ENCODE data around the gene ZFYVE28.

DNA sequence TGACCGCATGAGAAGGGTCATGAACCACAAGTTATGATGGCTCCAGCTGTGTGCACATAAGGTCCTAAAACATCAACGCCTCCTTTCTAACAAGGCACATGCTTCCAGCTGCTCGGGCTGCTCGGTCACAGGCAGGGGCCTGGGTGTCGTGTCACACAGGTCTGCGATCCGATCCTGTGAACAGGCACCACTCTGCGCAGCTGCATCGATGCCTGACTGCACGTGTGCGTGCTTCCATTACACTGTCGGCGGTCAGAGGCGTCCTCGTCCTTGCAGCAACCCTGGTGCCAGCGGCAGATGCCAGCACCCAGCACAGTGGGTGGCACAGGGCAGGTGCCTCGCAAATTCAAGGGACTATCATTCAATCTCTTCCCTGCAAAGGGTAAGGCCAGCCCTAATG lies 23.9 kb downstream of the ZFYVE28 start:
- TF ChIP-seq, protein P1, sequence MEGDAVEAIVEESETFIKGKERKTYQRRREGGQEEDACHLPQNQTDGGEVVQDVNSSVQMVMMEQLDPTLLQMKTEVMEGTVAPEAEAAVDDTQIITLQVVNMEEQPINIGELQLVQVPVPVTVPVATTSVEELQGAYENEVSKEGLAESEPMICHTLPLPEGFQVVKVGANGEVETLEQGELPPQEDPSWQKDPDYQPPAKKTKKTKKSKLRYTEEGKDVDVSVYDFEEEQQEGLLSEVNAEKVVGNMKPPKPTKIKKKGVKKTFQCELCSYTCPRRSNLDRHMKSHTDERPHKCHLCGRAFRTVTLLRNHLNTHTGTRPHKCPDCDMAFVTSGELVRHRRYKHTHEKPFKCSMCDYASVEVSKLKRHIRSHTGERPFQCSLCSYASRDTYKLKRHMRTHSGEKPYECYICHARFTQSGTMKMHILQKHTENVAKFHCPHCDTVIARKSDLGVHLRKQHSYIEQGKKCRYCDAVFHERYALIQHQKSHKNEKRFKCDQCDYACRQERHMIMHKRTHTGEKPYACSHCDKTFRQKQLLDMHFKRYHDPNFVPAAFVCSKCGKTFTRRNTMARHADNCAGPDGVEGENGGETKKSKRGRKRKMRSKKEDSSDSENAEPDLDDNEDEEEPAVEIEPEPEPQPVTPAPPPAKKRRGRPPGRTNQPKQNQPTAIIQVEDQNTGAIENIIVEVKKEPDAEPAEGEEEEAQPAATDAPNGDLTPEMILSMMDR (IDR thresholded peaks at IDR 0.05): no peak
- TF ChIP-seq EZH2 (IDR thresholded peaks at IDR 0.05) (no peak), EZH2phosphoT487 (IDR thresholded peaks at IDR 0.05) (no peak)
